DND-41 (cell line): Measurements from ENCODE around the gene PLSCR1.
A peak's percentile ranks its signal among the peaks of the same experiment; 100 is the strongest.

ENCODE experiments used
- ATAC-seq: fragments of 200-7000 bp; cut with Tn5 transposase; 3 replicates; pipeline ENCODE4 v1.9.1; 2021; ENCODE audit warnings: low read depth; ENCODE audit not compliant: insufficient read depth
- DNase-seq: peaks from one replicate; pipeline ENCODE4 v3.0.0-alpha.2; 2020
- H2AFZ ChIP-seq: 2 replicates; pipeline ENCODE4 v1.6.0; 2012; ENCODE audit warnings: low read depth, low read length
- H3K27ac ChIP-seq: 2 replicates; pipeline ENCODE4 v1.5.1; 2012; ENCODE audit warnings: low read length, inconsistent platforms
- H3K27me3 ChIP-seq: fragments of 200-600 bp; sonication (generic); 2 replicates; pipeline ENCODE4 v1.6.0; 2012; ENCODE audit warnings: low read length, mild to moderate bottlenecking, inconsistent platforms; ENCODE audit not compliant: insufficient read depth, poor library complexity
- H3K36me3 ChIP-seq: 2 replicates; pipeline ENCODE4 v1.5.1; 2012; ENCODE audit warnings: low read length, inconsistent platforms; ENCODE audit not compliant: insufficient read depth
- H3K4me1 ChIP-seq: 2 replicates; pipeline ENCODE4 v1.5.1; 2012; ENCODE audit warnings: mild to moderate bottlenecking, low read length; ENCODE audit not compliant: insufficient read depth
- H3K4me2 ChIP-seq: 2 replicates; pipeline ENCODE4 v1.6.0; 2012; ENCODE audit warnings: mild to moderate bottlenecking, moderate library complexity, low read length, inconsistent platforms; ENCODE audit not compliant: insufficient read depth
- H3K4me3 ChIP-seq, 2 experiments: fragments of 200-600 bp in 1 of 2; shearing (Covaris generic) in 1 of 2; 2 replicates each; pipeline ENCODE4 v1.5.1; 2012 to 2016; ENCODE audit warnings: inconsistent platforms in 2 of 2, low read length in 2 of 2, mild to moderate bottlenecking in 2 of 2, low read depth in 1 of 2, moderate library complexity in 1 of 2
- H3K79me2 ChIP-seq: 2 replicates; pipeline ENCODE4 v1.6.0; 2012; ENCODE audit warnings: low read length, inconsistent platforms; ENCODE audit not compliant: insufficient read depth
- H3K9ac ChIP-seq: 2 replicates; pipeline ENCODE4 v1.6.0; 2012; ENCODE audit warnings: low read depth, mild to moderate bottlenecking, inconsistent platforms, low read length, moderate library complexity
- H3K9me3 ChIP-seq: 2 replicates; pipeline ENCODE4 v1.5.1; 2012; ENCODE audit warnings: low read length, moderate library complexity, mild to moderate bottlenecking, inconsistent platforms; ENCODE audit not compliant: insufficient read depth, severe bottlenecking
- H4K20me1 ChIP-seq: 2 replicates; pipeline ENCODE4 v1.6.0; 2012; ENCODE audit warnings: low read length; ENCODE audit not compliant: insufficient read depth
- EZH2 ChIP-seq: IDR thresholded peaks from 3 replicates; pipeline ENCODE4 v1.6.1; 2012; ENCODE audit warnings: borderline replicate concordance, low read depth, mild to moderate bottlenecking, moderate library complexity, low read length, inconsistent platforms; ENCODE audit not compliant: severe bottlenecking
- TF ChIP-seq, protein P1 (sequence below): IDR thresholded peaks from 2 replicates; pipeline ENCODE4 v1.5.1; 2012; ENCODE audit warnings: borderline replicate concordance, low read length, moderate library complexity, mild to moderate bottlenecking; ENCODE audit not compliant: poor library complexity, severe bottlenecking; ENCODE audit errors: extremely low read depth

Gene PLSCR1

DNA sequence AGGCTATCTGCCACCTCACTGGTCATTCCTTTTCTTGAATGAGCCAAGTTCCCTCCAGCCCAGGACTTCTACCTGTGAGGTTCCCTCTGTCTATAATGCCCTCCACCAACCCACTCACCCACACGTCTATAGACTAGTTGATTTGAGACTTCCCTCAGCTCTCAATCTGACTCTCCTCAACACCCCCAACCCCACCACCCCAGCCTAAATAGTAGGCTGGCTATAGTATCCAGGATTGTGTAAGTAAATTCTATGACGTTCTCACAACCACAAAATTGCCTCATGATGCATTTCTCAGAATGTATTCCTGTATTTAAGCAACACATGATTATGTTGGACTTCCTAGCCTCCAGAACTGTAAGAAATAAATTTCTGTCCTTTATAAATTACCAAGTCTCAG lies 2.2 kb downstream of the PLSCR1 start:
- Histone ChIP-seq H3K4me2 (peak overlapping the region; percentile 75), H3K4me1 (peaks cover 45% of the 10 kb centered on the region), H3K4me3 (peak overlapping the region in 1 of 2 experiments; percentile 86; a peak in 2 of 4 replicates)

DNA sequence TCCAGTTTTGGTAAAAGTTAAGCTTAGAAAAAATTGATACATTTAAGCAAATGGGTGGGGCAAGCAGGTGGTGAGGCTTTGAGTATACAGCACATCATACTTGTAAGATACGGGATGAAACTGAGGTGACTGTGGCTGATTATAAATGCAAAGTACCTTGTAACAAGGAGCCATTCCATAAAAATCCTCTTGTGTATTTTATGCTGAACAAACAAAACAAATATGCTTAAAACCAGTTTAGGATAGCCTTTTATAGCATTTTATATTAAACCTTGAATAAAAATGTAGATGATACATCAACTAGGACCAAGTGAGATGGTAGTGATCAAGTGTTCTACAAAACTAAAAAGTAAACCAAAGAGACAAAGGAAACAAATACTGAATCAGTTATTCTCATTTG lies 3.4 kb downstream of the PLSCR1 start:
- Histone ChIP-seq H3K4me2 (peak overlapping the region; percentile 75), H3K9ac (no peak overlapping the region), H3K9me3 (no peaks in the 10 kb centered on the region), H4K20me1 (peaks cover 37% of the 10 kb centered on the region), H3K27me3 (no peaks in the 10 kb centered on the region), H3K36me3 (peaks cover 28% of the 10 kb centered on the region), H3K79me2 (peaks cover 85% of the 10 kb centered on the region), H3K27ac (no peak overlapping the region), H2AFZ (no peak overlapping the region), H3K4me1 (peaks cover 52% of the 10 kb centered on the region), H3K4me3 (no peak overlapping the region; a peak in 1 of 4 replicates)
- no peak for ATAC-seq
- TF ChIP-seq, protein P1, sequence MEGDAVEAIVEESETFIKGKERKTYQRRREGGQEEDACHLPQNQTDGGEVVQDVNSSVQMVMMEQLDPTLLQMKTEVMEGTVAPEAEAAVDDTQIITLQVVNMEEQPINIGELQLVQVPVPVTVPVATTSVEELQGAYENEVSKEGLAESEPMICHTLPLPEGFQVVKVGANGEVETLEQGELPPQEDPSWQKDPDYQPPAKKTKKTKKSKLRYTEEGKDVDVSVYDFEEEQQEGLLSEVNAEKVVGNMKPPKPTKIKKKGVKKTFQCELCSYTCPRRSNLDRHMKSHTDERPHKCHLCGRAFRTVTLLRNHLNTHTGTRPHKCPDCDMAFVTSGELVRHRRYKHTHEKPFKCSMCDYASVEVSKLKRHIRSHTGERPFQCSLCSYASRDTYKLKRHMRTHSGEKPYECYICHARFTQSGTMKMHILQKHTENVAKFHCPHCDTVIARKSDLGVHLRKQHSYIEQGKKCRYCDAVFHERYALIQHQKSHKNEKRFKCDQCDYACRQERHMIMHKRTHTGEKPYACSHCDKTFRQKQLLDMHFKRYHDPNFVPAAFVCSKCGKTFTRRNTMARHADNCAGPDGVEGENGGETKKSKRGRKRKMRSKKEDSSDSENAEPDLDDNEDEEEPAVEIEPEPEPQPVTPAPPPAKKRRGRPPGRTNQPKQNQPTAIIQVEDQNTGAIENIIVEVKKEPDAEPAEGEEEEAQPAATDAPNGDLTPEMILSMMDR: no peak
- TF ChIP-seq EZH2: no peak
- no peak for DNase-seq

More for the DNA sequence above, 2.2 kb downstream of the PLSCR1 start:
- no peaks in the 10 kb centered on the region for H3K9me3 ChIP-seq
- H3K9ac ChIP-seq: no peak overlapping the region
- H3K27ac ChIP-seq: 0 out of 2 replicates have a peak overlapping the region, but pooled peaks have one; percentile 21
- peaks cover 73% of the 10 kb centered on the region for H3K79me2 ChIP-seq
- no peaks in the 10 kb centered on the region for H3K27me3 ChIP-seq
- ATAC-seq (no peak), DNase-seq (no peak)
- H2AFZ ChIP-seq: no peak overlapping the region
- TF ChIP-seq, protein P1: no peak
- no peak for TF ChIP-seq EZH2
- peaks cover 32% of the 10 kb centered on the region for H4K20me1 ChIP-seq
- peaks cover 23% of the 10 kb centered on the region for H3K36me3 ChIP-seq

DNA sequence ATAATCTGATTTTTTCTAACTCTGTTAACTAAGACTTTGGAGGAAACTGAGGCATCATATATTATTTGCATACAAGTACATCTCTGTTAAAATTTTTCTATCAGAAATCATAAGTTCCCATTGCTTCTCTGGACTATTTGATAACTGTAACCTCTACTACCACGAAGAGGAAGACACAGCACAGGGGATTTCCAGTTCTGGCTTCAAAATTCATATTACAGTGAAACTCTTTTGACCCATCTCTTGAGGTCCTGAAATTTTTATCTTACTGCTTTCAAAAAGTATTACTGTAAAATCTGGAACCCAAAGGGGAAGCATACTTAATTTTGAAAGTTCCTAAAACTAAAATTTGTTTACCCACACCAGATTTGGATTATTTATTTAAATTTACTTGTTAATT lies 4.2 kb downstream of the PLSCR1 start:
- H3K9ac ChIP-seq: no peak overlapping the region
- ATAC-seq: no peak

More for the DNA sequence above, 4.2 kb downstream of the PLSCR1 start:
- Histone ChIP-seq H3K4me1 (peaks cover 50% of the 10 kb centered on the region), H3K4me3 (no peak overlapping the region), H3K79me2 (peaks cover 91% of the 10 kb centered on the region), H3K4me2 (peak overlapping the region; percentile 75; the same call in 1 of the 2 replicates), H3K9me3 (no peaks in the 10 kb centered on the region), H4K20me1 (peaks cover 37% of the 10 kb centered on the region), H2AFZ (no peak overlapping the region), H3K27me3 (no peaks in the 10 kb centered on the region), H3K27ac (no peak overlapping the region), H3K36me3 (peaks cover 28% of the 10 kb centered on the region)
- TF ChIP-seq EZH2: no peak
- TF ChIP-seq, protein P1: no peak
- no peak for DNase-seq
